Smooth muscle cell (in vitro differentiated cells): Measurements from ENCODE around the gene FAM229A. TPM values are rescaled to one million over a fixed set of nuclear protein-coding genes. Genes with fewer than 3 reads are reported as not detected.

Experiments used
- DNase-seq: peaks from one replicate; lab custom pipeline; 2025; ENCODE audit not compliant: unreplicated experiment; lab: John Stamatoyannopoulos, UW
- H2AFZ ChIP-seq: fragments of 200-600 bp; sonication (generic); 2 replicates; pipeline ENCODE4 v1.6.0; 2016; ENCODE audit warnings: antibody characterized with exemption, low read depth, mild to moderate bottlenecking
- H3F3A ChIP-seq: fragments of 200-600 bp; sonication (generic); 2 replicates; pipeline ENCODE4 v1.6.0; 2017; ENCODE audit warnings: antibody characterized with exemption, low read depth
- H3K27ac ChIP-seq: fragments of 200-600 bp; sonication (generic); 2 replicates; pipeline ENCODE4 v1.5.1; 2016; ENCODE audit warnings: low read depth, mild to moderate bottlenecking
- H3K27me3 ChIP-seq: fragments of 200-600 bp; sonication (generic); 2 replicates; pipeline ENCODE4 v1.6.1; 2016; ENCODE audit warnings: low read depth, mild to moderate bottlenecking
- H3K36me3 ChIP-seq: fragments of 200-600 bp; sonication (generic); 2 replicates; pipeline ENCODE4 v1.5.1; 2016; ENCODE audit warnings: low read depth
- H3K4me1 ChIP-seq: fragments of 200-600 bp; sonication (generic); 2 replicates; pipeline ENCODE4 v1.5.1; 2016; ENCODE audit warnings: low read depth
- H3K4me2 ChIP-seq: fragments of 200-600 bp; sonication (generic); 2 replicates; pipeline ENCODE4 v1.6.0; 2016; ENCODE audit warnings: mild to moderate bottlenecking
- H3K4me3 ChIP-seq: fragments of 200-600 bp; sonication (generic); 2 replicates; pipeline ENCODE4 v1.5.1; 2016; ENCODE audit warnings: mild to moderate bottlenecking
- H3K79me2 ChIP-seq: fragments of 200-600 bp; sonication (generic); 2 replicates; pipeline ENCODE4 v1.6.0; 2016; ENCODE audit warnings: low read depth, mild to moderate bottlenecking
- H3K9ac ChIP-seq: fragments of 200-600 bp; sonication (generic); 2 replicates; pipeline ENCODE4 v1.6.0; 2016; ENCODE audit warnings: low read depth
- H3K9me3 ChIP-seq: fragments of 200-600 bp; sonication (generic); replicated peaks from 2 replicates; pipeline ENCODE4 v1.5.1; 2016; ENCODE audit warnings: low read depth
- H4K20me1 ChIP-seq: fragments of 200-600 bp; sonication (generic); 2 replicates; pipeline ENCODE4 v1.6.0; 2016; ENCODE audit warnings: low read depth
- CTCF ChIP-seq: fragments of 200-600 bp; sonication (generic); IDR thresholded peaks from 2 replicates; pipeline ENCODE4 v1.5.1; 2017; ENCODE audit warnings: borderline replicate concordance, mild to moderate bottlenecking, antibody characterized with exemption; ENCODE audit not compliant: insufficient read depth, poor library complexity, severe bottlenecking
- WGBS: methylation state at CpG from one replicate; pipeline ENCODE4 v1.1.7; 2016; ENCODE audit warnings: low lambda C conversion rate; 5-methylcytosine and 5-hydroxymethylcytosine counted together
- polyA plus RNA-seq: library from polyadenylated mRNA; unstranded; fragments of >200 nt; fragmentation: Nextera tagmentation; extraction: Ambion mirVana; gene quantifications from 2 replicates; pipeline ENCODE4 v1.2.1, GENCODE V29; 2016
- total RNA-seq: library from RNA; depleted of rRNA; stranded (reverse); fragments of >200 nt; gene quantifications from 2 replicates; pipeline ENCODE4 v1.2.3, GENCODE V29; 2014

FAM229A gene
- total and polyA plus RNA-seq, 2 experiments from 2014 or later: 1.6 to 11.1 TPM

DNA sequence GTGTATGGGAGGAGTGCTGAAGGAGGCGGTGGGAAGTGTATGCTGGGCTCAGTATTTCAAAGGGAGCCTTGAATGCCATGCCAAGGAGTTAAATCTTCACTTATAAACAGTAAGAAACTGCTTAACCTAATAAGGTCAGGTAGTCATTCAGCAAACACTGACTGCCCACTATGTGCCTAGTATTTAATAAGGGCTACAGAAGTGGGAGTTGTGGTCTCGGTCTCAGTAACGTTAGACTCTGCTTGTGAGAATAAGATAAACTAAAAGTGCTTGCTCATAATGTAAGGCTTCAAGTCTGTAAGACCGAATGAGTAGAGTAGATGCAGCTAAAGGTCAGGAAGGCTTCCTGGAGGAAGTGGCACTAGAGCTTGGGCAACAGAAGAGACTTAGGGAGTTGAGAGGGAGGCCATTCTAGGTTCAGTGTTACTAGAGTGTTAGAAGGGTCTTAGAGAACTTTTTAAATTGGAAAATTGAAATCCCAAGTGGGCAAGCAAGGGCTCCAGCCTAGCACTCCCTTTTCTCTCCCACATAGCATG is 32.3 kb downstream of the FAM229A start:
- DNase-seq: no peak
- H3K4me3 ChIP-seq: no peak overlapping the region
- peaks cover 24% of the 10 kb centered on the region for H3F3A ChIP-seq
- H3K4me1 ChIP-seq: peaks cover 20% of the 10 kb centered on the region
- H3K4me2 ChIP-seq: no peak overlapping the region
- no peak overlapping the region for H2AFZ ChIP-seq
- peaks cover 50% of the 10 kb centered on the region for H4K20me1 ChIP-seq
- WGBS: 88% methylated on average over 4 of the region's 4 CpGs
- H3K9ac ChIP-seq: no peak overlapping the region
- H3K79me2 ChIP-seq: peaks cover 16% of the 10 kb centered on the region
- peaks cover 3% of the 10 kb centered on the region for H3K36me3 ChIP-seq
- H3K9me3 ChIP-seq: no peaks in the 10 kb centered on the region
- no peaks in the 10 kb centered on the region for H3K27me3 ChIP-seq
- H3K27ac ChIP-seq: no peak overlapping the region
- no peak for TF ChIP-seq CTCF

- H3K9me3 ChIP-seq: no peaks in the 10 kb centered on the region
- no peak overlapping the region for H3K4me2 ChIP-seq
- H3K4me1 ChIP-seq: no peaks in the 10 kb centered on the region
- TF ChIP-seq CTCF: no peak
- H3K27ac ChIP-seq: no peak overlapping the region
- WGBS: 95% methylated on average over 11 of the region's 11 CpGs
- peaks cover 13% of the 10 kb centered on the region for H3F3A ChIP-seq
- no peak overlapping the region for H3K9ac ChIP-seq
- no peak for DNase-seq
- no peak overlapping the region for H2AFZ ChIP-seq
- no peak overlapping the region for H3K4me3 ChIP-seq
- H3K27me3 ChIP-seq: no peaks in the 10 kb centered on the region
- H3K79me2 ChIP-seq: no peaks in the 10 kb centered on the region
- H4K20me1 ChIP-seq: peaks cover 33% of the 10 kb centered on the region
- peaks cover 3% of the 10 kb centered on the region for H3K36me3 ChIP-seq
Observed at GRCh38 chr1:32327204-32327603, 35.1 kb downstream of the FAM229A start.

GRCh38 chr1:32321712-32322291 is 40.5 kb downstream of the FAM229A start:
- 94% methylated on average over 5 of the region's 5 CpGs for WGBS
- Histone ChIP-seq H3K4me1 (no peaks in the 10 kb centered on the region), H4K20me1 (peaks cover 23% of the 10 kb centered on the region), H3K4me3 (no peak overlapping the region), H3K79me2 (no peaks in the 10 kb centered on the region), H3K27me3 (no peaks in the 10 kb centered on the region), H3K36me3 (no peaks in the 10 kb centered on the region), H2AFZ (no peak overlapping the region), H3K4me2 (no peak overlapping the region), H3F3A (no peaks in the 10 kb centered on the region), H3K27ac (no peak overlapping the region), H3K9me3 (no peaks in the 10 kb centered on the region), H3K9ac (no peak overlapping the region)
- TF ChIP-seq CTCF: no peak
- DNase-seq: no peak
